Measurements from ENCODE around the gene TBX1.

The TBX1 gene

GRCh38 chr22:19816372-19817119, 56.0 kb downstream of the TBX1 start:
- Histone ChIP-seq H3K9me3 (ENCODE audit: control insufficient read depth, low read length) (no peaks in the 10 kb centered on the region), H3K4me1 (ENCODE audit: control insufficient read depth, insufficient read depth, low read length, poor library complexity, severe bottlenecking) (no peaks in the 10 kb centered on the region), H3K4me3 (ENCODE audit: insufficient read depth, low read depth, low read length, poor library complexity, severe bottlenecking) (no peak overlapping the region), H3K36me3 (ENCODE audit: control insufficient read depth, insufficient read depth, low read length) (no peaks in the 10 kb centered on the region), H3K27ac (ENCODE audit: insufficient read depth, low read length, poor library complexity, severe bottlenecking) (no peak overlapping the region), H3K27me3 (replicated peaks; ENCODE audit: control insufficient read depth, insufficient read depth, low read length, poor library complexity, severe bottlenecking) (no peaks in the 10 kb centered on the region)
- no peak for DNase-seq

Data from effector memory CD4-positive, alpha-beta T cell (primary cell).